HS-27A (cell line): ENCODE results near the gene NAT8L.
"Not testable (repeated sequence)": the region's sequence is repeated elsewhere in the genome, so short reads cannot be mapped to it uniquely, and the experiment has no call there.

ENCODE experiments used
- DNase-seq: peaks from one replicate; pipeline ENCODE4 v3.0.0-alpha.2; 2012; ENCODE audit warnings: low read depth, missing footprints

The NAT8L gene

GRCh38 chr4:2059046-2059725 is at the start of gene NAT8L:
Gene NAT8L (plus strand): TSS chr4:2059327. CDS start chr4:2059512, 185 bp downstream.
- no peak for DNase-seq

- DNase-seq, result no peak
Measured at GRCh38 chr4:2009651-2010233, 49.4 kb upstream of the NAT8L start.

GRCh38 chr4:2011583-2011982 is 47.5 kb upstream of the NAT8L start:
- no peak for DNase-seq

GRCh38 chr4:2015008-2015407 is 44.1 kb upstream of the NAT8L start:
- no peak for DNase-seq

- not testable (repeated sequence) for DNase-seq
Measured at GRCh38 chr4:2021358-2022018, 37.6 kb upstream of the NAT8L start.

GRCh38 chr4:2024683-2025082 is 34.4 kb upstream of the NAT8L start:
- DNase-seq, result no peak

GRCh38 chr4:2025817-2026216 is 33.3 kb upstream of the NAT8L start:
- no peak for DNase-seq

- not testable (repeated sequence) for DNase-seq
Measured at GRCh38 chr4:2027120-2027519, 32.0 kb upstream of the NAT8L start.

- not testable (repeated sequence) for DNase-seq
Measured at GRCh38 chr4:2031161-2031560, 28.0 kb upstream of the NAT8L start.

- DNase-seq, result no peak
Measured at GRCh38 chr4:2036327-2036726, 22.8 kb upstream of the NAT8L start.

- no peak for DNase-seq
Measured at GRCh38 chr4:2036866-2037265, 22.3 kb upstream of the NAT8L start.

- DNase-seq, result no peak
Measured at GRCh38 chr4:2040391-2041238, 18.5 kb upstream of the NAT8L start.

GRCh38 chr4:2041239-2042130 is 17.6 kb upstream of the NAT8L start:
- peak; percentile 66 for DNase-seq

GRCh38 chr4:2042204-2042946 is 16.8 kb upstream of the NAT8L start:
- DNase-seq, result no peak

- no peak for DNase-seq
Measured at GRCh38 chr4:2042947-2043395, 16.2 kb upstream of the NAT8L start.

GRCh38 chr4:2043396-2044118 is 15.6 kb upstream of the NAT8L start:
- no peak for DNase-seq

GRCh38 chr4:2044119-2044485 is 15.0 kb upstream of the NAT8L start:
- DNase-seq, result no peak

- DNase-seq, result no peak
Measured at GRCh38 chr4:2044542-2045517, 14.3 kb upstream of the NAT8L start.

- no peak for DNase-seq
Measured at GRCh38 chr4:2045518-2045951, 13.6 kb upstream of the NAT8L start.
